SK-MEL-5 (cell line): Measurements from ENCODE around the gene FHOD3. TPM values are rescaled to one million over a fixed set of nuclear protein-coding genes. Genes with fewer than 3 reads are reported as not detected.

Experiments used
- DNase-seq: peaks from one replicate; pipeline ENCODE4 v3.0.0-alpha.2; 2016; ENCODE audit warnings: low read depth, low spot score
- in situ Hi-C: cut with HindIII; loops from 2 replicates; pipeline ENCODE4 v1.10.0; 2016; ENCODE audit warnings: low sequenced_read_pairs, high pct_unique_total_duplicates, low pct_unique_long_range_greater_than_20kb
- total RNA-seq: library from RNA; depleted of rRNA; stranded (reverse); fragments of >200 nt; shearing (Covaris generic); gene quantifications from 2 replicates; pipeline ENCODE4 v1.2.3, GENCODE V29; 2014

FHOD3 gene
- total RNA-seq, 1 experiment from 2014 or later: 2.4 TPM

- in situ Hi-C loops: no loop called here
- DNase-seq: no peak
These were observed 382.5 kb downstream of the FHOD3 start for GRCh38 chr18:36680042-36680441.

- DNase-seq: no peak
- in situ Hi-C loops: no loop called here
These were observed 388.1 kb downstream of the FHOD3 start for GRCh38 chr18:36685580-36685979.

- DNase-seq: peak; percentile 78
- in situ Hi-C loops: no loop called here
These were observed 390.8 kb downstream of the FHOD3 start for GRCh38 chr18:36688020-36688965.

GRCh38 chr18:36692371-36692770, 394.9 kb downstream of the FHOD3 start:
- in situ Hi-C loops: no loop called here
- DNase-seq: peak; percentile 64

GRCh38 chr18:36692921-36693332, 395.4 kb downstream of the FHOD3 start:
- no peak for DNase-seq
- in situ Hi-C loops: no loop called here

- DNase-seq: no peak
- in situ Hi-C loops: no loop called here
These were observed 396.6 kb downstream of the FHOD3 start for GRCh38 chr18:36693931-36694620.

GRCh38 chr18:36695806-36696205, 398.3 kb downstream of the FHOD3 start:
- DNase-seq: no peak
- in situ Hi-C loops: no loop called here

- no peak for DNase-seq
- in situ Hi-C loops: no loop called here
These were observed 400.4 kb downstream of the FHOD3 start for GRCh38 chr18:36697905-36698304.

- in situ Hi-C loops: no loop called here
- DNase-seq: no peak
These were observed 403.4 kb downstream of the FHOD3 start for GRCh38 chr18:36700955-36701354.

- in situ Hi-C loops: no loop called here
- no peak for DNase-seq
These were observed 405.0 kb downstream of the FHOD3 start for GRCh38 chr18:36702401-36703013.

- DNase-seq: no peak
- in situ Hi-C loops: no loop called here
These were observed 406.6 kb downstream of the FHOD3 start for GRCh38 chr18:36704156-36704555.

GRCh38 chr18:36706134-36706881, 408.8 kb downstream of the FHOD3 start:
- in situ Hi-C loops: no loop called here
- no peak for DNase-seq

GRCh38 chr18:36708366-36708765, 410.9 kb downstream of the FHOD3 start:
- in situ Hi-C loops: no loop called here
- no peak for DNase-seq

GRCh38 chr18:36709315-36709714, 411.8 kb downstream of the FHOD3 start:
- no peak for DNase-seq
- in situ Hi-C loops: no loop called here

GRCh38 chr18:36711014-36711725, 413.7 kb downstream of the FHOD3 start:
- in situ Hi-C loops: no loop called here
- peak; percentile 75 for DNase-seq

GRCh38 chr18:36711813-36712444, 414.4 kb downstream of the FHOD3 start:
- in situ Hi-C loops: no loop called here
- DNase-seq: peak; percentile 70

GRCh38 chr18:36714476-36714875, 417.0 kb downstream of the FHOD3 start:
- in situ Hi-C loops: no loop called here
- DNase-seq: no peak
